Vagina (tissue), 2 donors: ENCODE data around the gene DNASE1. TPM values are rescaled to one million over a fixed set of nuclear protein-coding genes. Genes with fewer than 3 reads are reported as not detected.
A peak's percentile ranks its signal among the peaks of the same experiment; 100 is the strongest.

Source experiments
- DNase-seq, 2 donors: peaks; one replicate each; pipeline ENCODE4 v3.0.0-alpha.2; 2017; ENCODE audit errors: extremely low spot score in 2 of 2
- H3K27ac ChIP-seq: fragments of 200-600 bp; sonication (generic); one replicate; pipeline ENCODE4 v1.5.1; 2019
- H3K27me3 ChIP-seq: fragments of 200-600 bp; sonication (generic); one replicate; pipeline ENCODE4 v1.5.1; 2019
- H3K36me3 ChIP-seq, 2 donors: fragments of 200-600 bp; sonication (generic); one replicate each; pipeline ENCODE4 v1.5.1; 2017 to 2019
- H3K4me1 ChIP-seq: fragments of 200-600 bp; sonication (generic); one replicate; pipeline ENCODE4 v1.5.1; 2019
- H3K4me3 ChIP-seq, 2 donors: fragments of 200-600 bp; sonication (generic); 1 replicate in 1 of 2; 2 replicates in 1 of 2; pipeline ENCODE4 v1.5.1; 2016 to 2019
- H3K9me3 ChIP-seq: fragments of 200-600 bp; sonication (generic); one replicate; pipeline ENCODE4 v1.5.1; 2019
- CTCF ChIP-seq, 3 experiments: fragments of 450-650 bp in 2 of 3; fragments of 200-600 bp in 1 of 3; sonication (generic) in 1 of 3; IDR thresholded peaks; one replicate each; pipeline ENCODE4 v1.5.1; 2017 to 2019; ENCODE audit warnings: antibody characterized with exemption in 3 of 3, mild to moderate bottlenecking in 2 of 3, moderate library complexity in 2 of 3
- POLR2A ChIP-seq, 2 donors: fragments of 450-650 bp; IDR thresholded peaks; one replicate each; pipeline ENCODE4 v1.6.1; 2017; ENCODE audit warnings: antibody characterized with exemption in 2 of 2, mild to moderate bottlenecking in 2 of 2, moderate library complexity in 2 of 2
- POLR2AphosphoS5 ChIP-seq, 2 donors: sonication (generic); formaldehyde crosslinking; IDR thresholded peaks; one replicate each; pipeline ENCODE4 v1.9.0; 2017; ENCODE audit warnings: antibody characterized with exemption in 2 of 2, mild to moderate bottlenecking in 2 of 2, low read depth in 1 of 2; ENCODE audit not compliant: insufficient read depth in 1 of 2
- intact Hi-C: fragments of 100-400 bp; cut with DNase I; formaldehyde crosslinking; loops from one replicate; pipeline ENCODE4 v1.15.1; 2023
- total RNA-seq: library from RNA; depleted of rRNA; stranded (reverse); fragments of >200 nt; gene quantifications from one replicate; pipeline ENCODE4 v1.2.3, GENCODE V29; 2016

The DNASE1 gene
- total RNA-seq, 1 donor from 2014 or later: 50.3 TPM

GRCh38 chr16:3687792-3688191, 33.3 kb downstream of the DNASE1 start:
- no peak for TF ChIP-seq CTCF (IDR thresholded peaks at IDR 0.05)
- no peak for TF ChIP-seq POLR2A (IDR thresholded peaks at IDR 0.05)
- no peak for TF ChIP-seq POLR2AphosphoS5 (IDR thresholded peaks at IDR 0.05; ENCODE audit: insufficient read depth in 1 of 2, low read depth in 1 of 2)
- H3K27me3 ChIP-seq: no peaks in the 10 kb centered on the region
- intact Hi-C loops: loop anchor here (5.0 kb wide), 1 partner anchor 195 kb away; the partner anchor contains the start of gene CREBBP
- peak overlapping the region; percentile 83 for H3K27ac ChIP-seq
- H3K9me3 ChIP-seq: no peaks in the 10 kb centered on the region
- DNase-seq: no peak
- no peak overlapping the region for H3K4me3 ChIP-seq
- peaks cover 17% of the 10 kb centered on the region for H3K4me1 ChIP-seq
- peaks cover 0 to 27% of the 10 kb centered on the region in 2 donors for H3K36me3 ChIP-seq

- no peaks in the 10 kb centered on the region for H3K9me3 ChIP-seq
- no peaks in the 10 kb centered on the region for H3K27me3 ChIP-seq
- no peak for DNase-seq
- no peak for TF ChIP-seq CTCF (IDR thresholded peaks at IDR 0.05)
- TF ChIP-seq POLR2A (IDR thresholded peaks at IDR 0.05): no peak
- TF ChIP-seq POLR2AphosphoS5 (IDR thresholded peaks at IDR 0.05; ENCODE audit: insufficient read depth in 1 of 2, low read depth in 1 of 2): no peak
- H3K27ac ChIP-seq: peak overlapping the region; percentile 83
- H3K36me3 ChIP-seq: peaks cover 0 to 22% of the 10 kb centered on the region in 2 donors
- intact Hi-C loops: loop anchor here (5.0 kb wide), 1 partner anchor 193 kb away; the partner anchor contains the start of gene CREBBP
- no peak overlapping the region for H3K4me3 ChIP-seq
- peaks cover 17% of the 10 kb centered on the region for H3K4me1 ChIP-seq
Observed at GRCh38 chr16:3689731-3690130, 35.2 kb downstream of the DNASE1 start.

- H3K4me1 ChIP-seq: peaks cover 17% of the 10 kb centered on the region
- H3K9me3 ChIP-seq: no peaks in the 10 kb centered on the region
- peak overlapping the region; percentile 34 to 44 for H3K4me3 ChIP-seq
- TF ChIP-seq POLR2A (IDR thresholded peaks at IDR 0.05): no peak
- peak; percentile 82 to 84 for TF ChIP-seq POLR2AphosphoS5 (IDR thresholded peaks at IDR 0.05; ENCODE audit: insufficient read depth in 1 of 2, low read depth in 1 of 2)
- TF ChIP-seq CTCF (IDR thresholded peaks at IDR 0.05): peak; percentile 83 to 96 (median 96)
- no peaks in the 10 kb centered on the region for H3K27me3 ChIP-seq
- peak in 1 of 2 donors; percentile 94 for DNase-seq
- H3K27ac ChIP-seq: peak overlapping the region; percentile 83
- intact Hi-C loops: no loop called here
- peaks cover 0 to 15% of the 10 kb centered on the region in 2 donors for H3K36me3 ChIP-seq
Observed at GRCh38 chr16:3690470-3690928, 36.0 kb downstream of the DNASE1 start.

GRCh38 chr16:3690980-3691720, 36.7 kb downstream of the DNASE1 start:
- TF ChIP-seq CTCF (IDR thresholded peaks at IDR 0.05): no peak
- TF ChIP-seq POLR2AphosphoS5 (IDR thresholded peaks at IDR 0.05; ENCODE audit: insufficient read depth in 1 of 2, low read depth in 1 of 2): no peak
- no peak for TF ChIP-seq POLR2A (IDR thresholded peaks at IDR 0.05)
- Histone ChIP-seq H3K4me3 (peak overlapping the region; percentile 34 to 44), H3K36me3 (peaks cover 0 to 9% of the 10 kb centered on the region in 2 donors), H3K4me1 (peaks cover 17% of the 10 kb centered on the region), H3K9me3 (no peaks in the 10 kb centered on the region), H3K27ac (peak overlapping the region; percentile 83), H3K27me3 (no peaks in the 10 kb centered on the region)
- intact Hi-C loops: no loop called here
- no peak for DNase-seq

GRCh38 chr16:3691761-3692160, 37.3 kb downstream of the DNASE1 start:
- no peaks in the 10 kb centered on the region for H3K9me3 ChIP-seq
- no peaks in the 10 kb centered on the region for H3K27me3 ChIP-seq
- intact Hi-C loops: no loop called here
- H3K4me1 ChIP-seq: peaks cover 17% of the 10 kb centered on the region
- no peak overlapping the region for H3K4me3 ChIP-seq
- TF ChIP-seq POLR2AphosphoS5 (IDR thresholded peaks at IDR 0.05; ENCODE audit: insufficient read depth in 1 of 2, low read depth in 1 of 2) (no peak), CTCF (IDR thresholded peaks at IDR 0.05) (no peak), POLR2A (IDR thresholded peaks at IDR 0.05) (no peak)
- DNase-seq: no peak
- H3K36me3 ChIP-seq: peaks cover 0 to 3% of the 10 kb centered on the region in 2 donors
- no peak overlapping the region for H3K27ac ChIP-seq
